Fibroblast of lung (primary cell): ENCODE results near the gene MBD5. TPM values are rescaled to one million over a fixed set of nuclear protein-coding genes. Genes with fewer than 3 reads are reported as not detected.

ENCODE experiments used
- DNase-seq, 2 donors: peaks; one replicate each; pipeline versions ENCODE4 v3.0.0 to v3.0.0-alpha.2; 2010; ENCODE audit warnings: low read depth in 2 of 2
- H2AFZ ChIP-seq: 2 replicates; pipeline ENCODE4 v1.5.1; 2012; ENCODE audit warnings: low read length, control low read depth, inconsistent platforms
- H3K27ac ChIP-seq: 2 replicates; pipeline ENCODE4 v1.5.1; 2011; ENCODE audit warnings: low read length, control low read depth; ENCODE audit not compliant: insufficient read depth
- H3K27me3 ChIP-seq: 2 replicates; pipeline ENCODE4 v1.5.1; 2011; ENCODE audit warnings: mild to moderate bottlenecking, low read length; ENCODE audit not compliant: control insufficient read depth, insufficient read depth
- H3K36me3 ChIP-seq: 2 replicates; pipeline ENCODE4 v1.5.1; 2011; ENCODE audit warnings: low read length; ENCODE audit not compliant: control insufficient read depth, insufficient read depth
- H3K4me1 ChIP-seq: 2 replicates; pipeline ENCODE4 v1.5.1; 2011; ENCODE audit warnings: low read length; ENCODE audit not compliant: control insufficient read depth, insufficient read depth; ENCODE audit errors: extremely low read depth
- H3K4me2 ChIP-seq: 2 replicates; pipeline ENCODE4 v1.5.1; 2011; ENCODE audit warnings: low read length, control low read depth; ENCODE audit not compliant: insufficient read depth; ENCODE audit errors: extremely low read depth
- H3K4me3 ChIP-seq, 4 experiments: fragments of 200-600 bp in 1 of 4; sonication (generic) in 1 of 4; replicated peaks in 1 of 4; 2 replicates each; pipeline ENCODE4 v1.5.1; 2011 to 2016; ENCODE audit warnings: low read length in 4 of 4, low read depth in 3 of 4, mild to moderate bottlenecking in 3 of 4, control low read depth in 2 of 4, inconsistent platforms in 1 of 4, mixed read lengths in 1 of 4; ENCODE audit not compliant: insufficient read depth in 1 of 4; ENCODE audit errors: control extremely low read depth in 1 of 4
- H3K79me2 ChIP-seq: 2 replicates; pipeline ENCODE4 v1.5.1; 2012; ENCODE audit warnings: mild to moderate bottlenecking, low read length, inconsistent platforms; ENCODE audit not compliant: control insufficient read depth, insufficient read depth
- H3K9ac ChIP-seq: 2 replicates; pipeline ENCODE4 v1.5.1; 2011; ENCODE audit warnings: mild to moderate bottlenecking, low read length, control low read depth; ENCODE audit not compliant: insufficient read depth
- H3K9me3 ChIP-seq: 2 replicates; pipeline ENCODE4 v1.5.1; 2012; ENCODE audit warnings: low read depth, low read length; ENCODE audit not compliant: control insufficient read depth, insufficient read depth
- H4K20me1 ChIP-seq: 2 replicates; pipeline ENCODE4 v1.5.1; 2011; ENCODE audit warnings: low read length; ENCODE audit not compliant: control insufficient read depth, insufficient read depth; ENCODE audit errors: extremely low read depth
- CTCF ChIP-seq, 2 donors: IDR thresholded peaks in 1 of 2; conservative IDR thresholded peaks in 1 of 2; 1 replicate in 1 of 2; 2 replicates in 1 of 2; pipeline ENCODE4 v1.5.1; 2011 to 2012; ENCODE audit warnings: low read length in 2 of 2, control low read depth in 1 of 2, inconsistent platforms in 1 of 2, low read depth in 1 of 2, mild to moderate bottlenecking in 1 of 2
- EZH2 ChIP-seq: IDR thresholded peaks from 2 replicates; pipeline ENCODE4 v1.5.1; 2012; ENCODE audit warnings: low read length, control low read depth, mild to moderate bottlenecking; ENCODE audit errors: missing control alignments
- polyA plus RNA-seq, 2 donors: library from polyadenylated mRNA; depleted of rRNA in 1 of 2; stranded (reverse) in 1 of 2; unstranded in 1 of 2; fragments of >200 nt; gene quantifications; 2 replicates each; pipeline ENCODE4 v1.2.1, GENCODE V29; 2011 to 2012; ENCODE audit warnings: missing spikeins in 1 of 2
- total RNA-seq: library from RNA; depleted of rRNA; stranded (reverse); fragments of >200 nt; gene quantifications from 2 replicates; pipeline ENCODE4 v1.2.1, GENCODE V29; 2014

Gene MBD5
- total and polyA plus RNA-seq, 2 donors (not counting 1 experiment from before 2014, with no cell fraction given), result 26.1 to 32.4 TPM

- TF ChIP-seq EZH2, result no peak
- no peak for TF ChIP-seq CTCF (conservative IDR thresholded peaks at IDR 0.05 in 1 of 2, IDR thresholded peaks at IDR 0.05 in 1 of 2; ENCODE audit: low read depth in 1 of 2, low read length in 2 of 2)
- Histone ChIP-seq H3K79me2 (no peaks in the 10 kb centered on the region), H3K27ac (no peak overlapping the region), H3K36me3 (no peaks in the 10 kb centered on the region), H3K4me2 (no peak overlapping the region), H3K4me1 (no peaks in the 10 kb centered on the region), H3K9ac (no peak overlapping the region), H3K4me3 (no peak overlapping the region), H2AFZ (no peak overlapping the region), H3K27me3 (no peaks in the 10 kb centered on the region), H4K20me1 (no peaks in the 10 kb centered on the region), H3K9me3 (no peaks in the 10 kb centered on the region)
- DNase-seq, result peak in 1 of 2 donors; percentile 36
Measured at GRCh38 chr2:148167241-148167766, 146.4 kb downstream of the MBD5 start.

- Histone ChIP-seq H3K36me3 (no peaks in the 10 kb centered on the region), H3K27ac (no peak overlapping the region), H3K4me2 (no peak overlapping the region), H3K9me3 (no peaks in the 10 kb centered on the region), H3K27me3 (no peaks in the 10 kb centered on the region), H4K20me1 (no peaks in the 10 kb centered on the region), H3K79me2 (no peaks in the 10 kb centered on the region), H3K4me3 (no peak overlapping the region), H3K9ac (no peak overlapping the region), H3K4me1 (no peaks in the 10 kb centered on the region), H2AFZ (no peak overlapping the region)
- TF ChIP-seq CTCF (conservative IDR thresholded peaks at IDR 0.05 in 1 of 2, IDR thresholded peaks at IDR 0.05 in 1 of 2; ENCODE audit: low read depth in 1 of 2, low read length in 2 of 2) (no peak), EZH2 (no peak)
- DNase-seq, result peak in 1 of 2 donors; percentile 1
Measured at GRCh38 chr2:148167855-148168254, 147.0 kb downstream of the MBD5 start.

GRCh38 chr2:148172131-148172753, 151.4 kb downstream of the MBD5 start:
- Histone ChIP-seq H3K9ac (no peak overlapping the region), H3K27me3 (no peaks in the 10 kb centered on the region), H3K79me2 (no peaks in the 10 kb centered on the region), H3K36me3 (no peaks in the 10 kb centered on the region), H3K4me3 (no peak overlapping the region), H3K27ac (no peak overlapping the region), H2AFZ (no peak overlapping the region), H3K4me1 (no peaks in the 10 kb centered on the region), H4K20me1 (no peaks in the 10 kb centered on the region), H3K4me2 (no peak overlapping the region), H3K9me3 (no peaks in the 10 kb centered on the region)
- TF ChIP-seq EZH2 (no peak), CTCF (conservative IDR thresholded peaks at IDR 0.05 in 1 of 2, IDR thresholded peaks at IDR 0.05 in 1 of 2; ENCODE audit: low read depth in 1 of 2, low read length in 2 of 2) (no peak)
- no peak for DNase-seq
